Measurements from ENCODE around the gene VAMP2.

- no peak for TF ChIP-seq POLR2AphosphoS5 (IDR thresholded peaks at IDR 0.05)
- TF ChIP-seq CTCF (IDR thresholded peaks at IDR 0.05) = no peak
- TF ChIP-seq EP300 (IDR thresholded peaks at IDR 0.05) = no peak
These were observed 8.1 kb downstream of the VAMP2 start for GRCh38 chr17:8154608-8155155.

All from gastroesophageal sphincter (tissue), 3 donors.